Measurements from ENCODE around the gene MYO3B.

- no peak for TF ChIP-seq CTCF (IDR thresholded peaks at IDR 0.05)
- no peak for TF ChIP-seq POLR2AphosphoS5 (IDR thresholded peaks at IDR 0.05; ENCODE audit: low read depth, low read length)
- TF ChIP-seq EP300 (IDR thresholded peaks at IDR 0.05; ENCODE audit: borderline replicate concordance in 1 of 2, low read depth in 1 of 2, low read length in 1 of 2) = no peak
These were observed 323.6 kb downstream of the MYO3B start for GRCh38 chr2:170501421-170502043.

Data from SK-N-SH (cell line).